SW 1271 (cell line): Measurements from ENCODE around the gene LIFR.
A peak's percentile ranks its signal among the peaks of the same experiment; 100 is the strongest.

ENCODE experiments used
- DNase-seq, 2 experiments: peaks; one replicate each; lab custom pipeline; 2025; lab: John Stamatoyannopoulos, UW

The LIFR gene

GRCh38 chr5:38465702-38466423 is 90.6 kb downstream of the LIFR start:
- DNase-seq = no peak

DNA sequence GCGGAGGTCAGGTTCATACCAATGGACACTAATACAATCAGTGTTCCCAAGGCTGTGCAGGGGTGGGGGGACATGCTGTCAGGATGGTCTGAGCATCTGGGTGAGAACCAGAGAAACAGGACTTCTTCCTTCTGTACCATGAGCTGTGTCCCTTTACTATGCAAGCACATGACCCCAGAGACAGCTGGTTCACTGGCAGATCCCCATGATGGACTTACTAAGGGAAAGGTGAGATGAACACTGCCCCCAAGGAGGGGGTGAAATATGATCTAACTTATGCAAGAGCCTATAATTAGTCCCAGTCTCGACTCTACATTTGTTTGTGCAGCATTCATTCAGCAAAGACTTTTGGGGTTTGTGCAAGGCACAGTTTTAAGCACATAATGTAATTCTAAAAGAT is 91.4 kb downstream of the LIFR start:
- no peak for DNase-seq

- peak; percentile 89 to 96 for DNase-seq
These were observed 92.6 kb downstream of the LIFR start for GRCh38 chr5:38463634-38464521.

- DNase-seq = no peak
These were observed 93.3 kb downstream of the LIFR start for GRCh38 chr5:38462976-38463633.

DNA sequence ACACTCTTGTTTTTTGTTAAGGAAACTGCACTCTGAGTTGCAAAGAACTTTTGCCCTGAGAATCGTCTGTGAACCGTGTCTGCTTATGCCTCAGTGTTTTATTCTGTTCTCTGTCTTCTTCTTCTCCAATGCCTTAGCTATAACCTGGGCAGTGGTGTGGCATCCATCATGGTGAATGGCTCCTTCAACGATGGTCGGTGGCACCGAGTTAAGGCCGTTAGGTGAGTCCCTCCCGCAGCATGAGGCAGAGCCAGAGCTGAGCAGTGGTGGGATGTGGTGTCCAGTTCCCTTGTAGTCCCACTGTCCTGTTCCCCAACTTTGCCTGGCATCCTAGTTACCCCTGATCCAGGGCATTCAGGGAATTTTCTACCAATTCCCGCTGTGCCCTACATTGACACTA is 98.3 kb downstream of the LIFR start:
- DNase-seq = no peak

DNA sequence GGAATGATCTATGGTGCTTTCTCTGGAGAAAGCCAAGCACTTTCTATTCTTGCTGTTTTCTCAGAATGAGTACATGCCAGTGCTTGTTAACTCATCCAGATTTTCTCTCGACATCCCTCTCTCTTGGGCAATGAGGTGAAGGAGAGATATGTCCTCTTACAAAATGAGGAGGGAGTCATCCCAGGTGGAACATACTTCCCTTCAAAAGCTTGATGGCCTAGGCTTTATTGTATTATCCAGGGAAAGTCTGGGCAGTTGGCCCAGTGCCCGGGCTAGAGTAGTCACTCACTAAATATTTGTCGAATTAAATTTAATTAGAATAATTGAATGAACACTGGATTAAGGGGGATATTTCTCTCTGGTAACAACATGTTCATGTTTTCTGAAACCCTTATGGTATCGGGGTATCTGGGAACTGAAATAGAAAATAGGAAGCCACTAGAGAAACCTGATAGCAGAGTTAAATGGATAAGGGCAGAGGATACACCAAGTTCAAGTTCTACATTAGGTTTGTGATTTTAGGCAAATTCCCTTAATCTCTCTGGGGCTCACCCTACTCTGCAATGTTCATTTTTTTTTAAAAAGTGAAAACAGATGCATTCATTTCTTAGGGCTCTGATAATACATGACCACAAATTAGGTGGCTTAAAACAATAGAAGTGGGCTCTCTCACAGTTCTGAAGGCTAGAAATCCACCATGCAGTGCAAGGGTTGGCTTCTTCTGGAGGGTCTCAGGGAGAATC is 99.6 kb downstream of the LIFR start:
- no peak for DNase-seq

GRCh38 chr5:38455796-38456330 is 100.6 kb downstream of the LIFR start:
- no peak for DNase-seq

- DNase-seq = no peak
These were observed 102.5 kb downstream of the LIFR start for GRCh38 chr5:38453921-38454320.

DNA sequence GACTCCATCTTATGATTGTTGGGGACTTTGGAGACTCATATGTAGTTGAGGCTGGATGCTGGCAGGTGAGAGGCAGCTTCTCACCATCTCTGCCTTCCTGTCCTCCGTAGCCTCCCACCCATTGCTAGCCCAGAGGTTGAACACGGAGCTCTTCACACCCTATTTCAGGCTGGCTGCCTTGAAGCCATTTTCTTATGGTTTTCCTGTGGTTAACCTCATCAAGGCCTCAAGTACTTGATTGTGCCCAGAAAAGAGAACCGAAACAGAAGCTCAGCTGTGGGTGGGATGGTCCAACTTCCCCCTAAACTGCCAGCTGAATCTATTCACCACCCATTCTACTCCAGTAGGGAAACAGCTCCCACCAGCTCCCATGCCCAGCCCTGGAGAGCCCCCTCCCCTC is 102.9 kb downstream of the LIFR start:
- no peak for DNase-seq

DNA sequence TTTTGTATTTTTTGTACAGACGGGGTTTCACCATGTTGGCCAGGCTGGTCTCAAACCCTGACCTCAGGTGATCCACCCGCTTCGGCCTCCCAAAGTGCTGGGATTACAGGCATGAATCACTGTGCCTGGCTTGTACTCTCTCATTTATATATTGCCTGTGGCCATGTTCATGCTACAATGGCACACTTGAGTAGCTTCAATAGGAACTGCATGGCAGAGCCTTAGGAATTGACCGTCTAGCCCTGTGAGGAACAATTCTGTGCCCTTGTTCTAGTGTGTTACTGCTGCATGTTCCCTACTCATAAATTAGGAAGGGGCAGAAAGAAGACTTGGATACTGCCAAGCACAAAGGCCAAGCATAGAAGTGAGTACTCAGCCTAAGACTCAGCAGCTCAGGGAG is 104.2 kb downstream of the LIFR start:
- DNase-seq = no peak

DNA sequence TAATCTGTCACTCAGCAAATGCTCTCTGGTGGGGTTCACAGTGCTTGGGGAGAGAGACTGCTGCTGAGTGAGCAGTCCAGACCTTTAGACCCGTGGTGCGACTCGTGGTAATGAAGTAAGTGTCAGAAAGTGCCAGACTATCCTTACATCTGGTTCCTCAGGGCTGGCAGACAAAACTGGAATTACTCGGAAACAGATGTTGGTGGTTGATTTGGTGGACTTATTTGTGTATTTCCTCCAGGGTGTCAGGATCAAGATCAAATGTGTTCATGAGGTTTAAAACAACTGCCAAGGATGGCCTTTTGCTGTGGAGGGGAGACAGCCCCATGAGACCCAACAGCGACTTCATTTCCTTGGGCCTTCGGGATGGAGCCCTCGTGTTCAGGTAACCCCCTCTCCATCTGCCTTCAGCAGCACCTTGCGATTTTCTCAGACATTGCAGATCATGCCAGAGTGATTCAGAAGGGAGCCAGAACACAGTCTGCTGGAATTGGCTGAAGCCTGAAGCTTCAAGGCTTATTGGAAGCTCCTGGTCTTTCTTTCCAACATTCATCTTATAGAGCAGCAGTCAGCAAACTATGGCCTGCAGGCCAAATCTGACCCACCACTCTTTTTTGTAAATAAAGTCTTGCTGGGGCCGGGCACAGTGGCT is 105.2 kb downstream of the LIFR start:
- no peak for DNase-seq

DNA sequence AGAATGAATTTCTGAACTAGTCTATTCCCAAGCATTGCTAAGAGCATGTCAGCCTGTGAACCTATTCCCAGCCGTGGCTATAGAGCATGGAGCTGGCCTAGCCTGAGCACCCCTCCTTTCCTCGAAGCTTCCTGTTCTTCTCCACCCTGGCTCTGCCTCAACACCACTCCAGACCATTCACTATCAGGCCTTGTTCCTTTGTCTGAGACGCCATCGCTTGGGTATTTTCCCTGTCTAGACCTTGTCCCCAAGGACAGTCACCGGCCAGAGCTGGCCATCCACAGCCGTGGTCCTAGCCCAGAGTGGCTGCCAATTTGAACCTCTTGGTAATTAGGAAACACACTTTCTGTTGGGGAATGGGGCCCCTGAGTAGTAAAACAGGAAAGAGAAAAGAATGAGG is 105.8 kb downstream of the LIFR start:
- DNase-seq = no peak

- no peak for DNase-seq
These were observed 107.7 kb downstream of the LIFR start for GRCh38 chr5:38448568-38449350.

- DNase-seq = no peak
These were observed 108.7 kb downstream of the LIFR start for GRCh38 chr5:38447786-38448185.

DNA sequence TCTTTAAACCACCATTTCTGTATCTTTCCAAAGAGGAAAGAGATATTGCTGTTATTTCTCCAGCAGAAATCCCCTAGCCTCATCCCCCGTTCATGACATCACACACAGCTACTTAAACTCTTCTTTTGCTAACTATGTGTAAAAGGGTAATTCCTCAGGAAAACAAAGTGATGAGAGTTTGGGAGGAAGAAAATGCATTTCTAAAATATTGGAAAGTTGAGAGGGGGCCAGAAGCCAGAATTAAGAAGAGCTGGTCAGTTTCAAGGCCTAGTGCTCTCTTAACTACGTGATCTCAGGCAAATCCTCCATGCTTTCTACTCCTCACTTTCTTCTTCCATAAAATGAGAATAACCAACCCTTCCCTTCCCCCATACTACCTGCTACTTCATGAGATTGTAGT is 109.4 kb downstream of the LIFR start:
- DNase-seq = no peak

DNA sequence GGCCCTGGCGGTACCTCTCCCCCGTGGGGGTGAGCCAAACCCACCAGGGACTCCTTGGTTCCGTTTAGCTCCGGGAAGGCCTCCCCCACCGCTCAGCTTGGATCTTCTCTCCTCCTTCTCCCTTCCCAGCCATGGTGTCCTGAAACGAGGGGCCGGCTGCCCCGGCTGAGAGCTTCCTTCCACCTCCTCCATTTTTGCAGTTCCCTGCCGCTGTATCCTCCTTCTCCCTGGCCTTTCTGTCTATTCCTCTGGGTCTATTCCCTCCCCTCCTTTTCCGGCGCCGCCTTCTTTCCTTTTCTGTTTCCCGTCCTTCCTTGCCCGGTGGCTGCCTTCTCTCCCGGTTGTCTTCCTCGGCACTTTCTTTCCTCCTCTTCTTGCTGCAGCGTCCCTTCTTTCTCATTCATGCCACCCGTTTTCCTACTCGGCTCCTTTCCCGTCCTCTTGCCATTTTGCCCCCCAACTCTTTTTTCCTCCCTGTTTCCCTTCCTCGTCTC is 110.4 kb downstream of the LIFR start:
- DNase-seq = no peak

DNA sequence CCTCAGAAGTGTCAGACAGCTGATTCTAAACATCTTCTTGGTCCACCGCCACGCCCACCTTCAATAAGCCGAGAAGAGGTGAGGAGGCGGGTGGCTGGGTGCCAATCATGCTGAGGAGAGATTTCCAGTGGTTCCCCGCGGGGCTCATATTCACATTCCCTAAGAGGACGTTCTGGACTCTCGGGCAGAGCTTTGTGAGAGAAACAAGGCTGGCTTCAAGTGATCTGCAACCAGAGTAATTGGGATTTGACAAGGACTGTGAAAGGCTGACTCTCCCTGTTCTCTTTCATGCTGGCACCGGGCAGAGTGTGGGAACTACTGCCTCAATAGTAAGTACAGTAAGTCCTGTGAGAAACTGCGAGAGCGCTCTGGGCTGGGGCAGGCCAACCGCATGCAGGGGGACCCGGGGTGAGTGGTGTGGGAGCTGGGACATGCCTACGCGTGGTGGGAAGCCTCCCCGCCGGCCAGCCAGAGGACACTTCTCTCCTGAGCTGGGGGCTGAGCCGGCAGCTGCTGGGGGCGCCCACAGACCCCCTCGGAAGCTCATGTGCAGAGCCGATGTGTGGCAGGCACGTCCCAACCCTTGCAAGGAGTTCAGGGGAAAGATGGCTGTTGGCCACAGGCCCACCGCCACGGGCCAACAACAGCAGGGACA is 110.9 kb downstream of the LIFR start:
- DNase-seq = no peak

GRCh38 chr5:38443390-38443789 is 113.1 kb downstream of the LIFR start:
- DNase-seq = no peak

GRCh38 chr5:38442247-38442573 is 114.2 kb downstream of the LIFR start:
- no peak for DNase-seq
